ENCODE data around the gene AEBP2.

- TF ChIP-seq FOS (IDR thresholded peaks at IDR 0.05; ENCODE audit: low read depth, low read length) (no peak), CTCF (conservative IDR thresholded peaks at IDR 0.05; ENCODE audit: low read depth, low read length) (no peak), POLR2A (IDR thresholded peaks at IDR 0.05; ENCODE audit: low read depth, low read length) (no peak), RCOR1 (IDR thresholded peaks at IDR 0.05; ENCODE audit: insufficient replicate concordance, low read length) (no peak), CEBPB (IDR thresholded peaks at IDR 0.05; ENCODE audit: low read depth, low read length) (no peak), SMC3 (IDR thresholded peaks at IDR 0.05; ENCODE audit: low read depth, low read length) (no peak), MAFK (IDR thresholded peaks at IDR 0.05; ENCODE audit: low read depth, low read length) (no peak)
Measured at GRCh38 chr12:19450362-19450761, 11.1 kb downstream of the AEBP2 start.

Measured in IMR-90 (cell line).